GM19452 (cell line): ENCODE measurements around the gene ZDHHC1.

Experiments used
- ATAC-seq: cut with Tn5 transposase; IDR thresholded peaks from one replicate; pipeline ENCODE4 v1.9.1; 2021; ENCODE audit not compliant: unreplicated experiment

The ZDHHC1 gene

DNA sequence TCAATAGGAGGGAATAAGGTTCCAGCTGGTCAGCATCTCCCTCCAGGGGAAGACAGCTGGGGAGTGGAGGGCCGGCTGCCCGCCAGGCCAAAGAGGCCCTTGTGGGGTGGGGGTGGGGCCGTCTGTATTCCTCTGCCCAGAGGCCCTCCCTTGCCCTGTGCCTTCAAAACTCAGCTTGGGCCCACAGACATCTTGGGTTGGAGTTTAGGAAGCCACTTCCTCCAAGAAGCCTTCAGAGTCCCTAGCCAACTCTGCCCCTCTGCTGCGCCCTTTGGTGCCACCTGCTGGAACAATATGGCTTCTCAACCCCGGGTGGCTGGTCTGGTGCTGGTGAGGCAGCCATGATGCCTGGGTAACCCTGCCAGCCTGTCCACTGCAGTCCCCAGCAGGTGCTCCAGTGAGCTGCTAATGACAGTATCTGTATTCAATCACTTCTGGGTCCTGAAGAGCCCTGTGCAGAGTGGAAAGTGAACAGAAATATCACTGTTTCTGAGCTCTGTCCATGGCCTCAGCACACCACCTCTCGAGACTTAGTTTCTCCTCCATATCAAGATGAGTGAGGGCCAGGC is 31.3 kb upstream of the ZDHHC1 start:
- ATAC-seq: no peak

DNA sequence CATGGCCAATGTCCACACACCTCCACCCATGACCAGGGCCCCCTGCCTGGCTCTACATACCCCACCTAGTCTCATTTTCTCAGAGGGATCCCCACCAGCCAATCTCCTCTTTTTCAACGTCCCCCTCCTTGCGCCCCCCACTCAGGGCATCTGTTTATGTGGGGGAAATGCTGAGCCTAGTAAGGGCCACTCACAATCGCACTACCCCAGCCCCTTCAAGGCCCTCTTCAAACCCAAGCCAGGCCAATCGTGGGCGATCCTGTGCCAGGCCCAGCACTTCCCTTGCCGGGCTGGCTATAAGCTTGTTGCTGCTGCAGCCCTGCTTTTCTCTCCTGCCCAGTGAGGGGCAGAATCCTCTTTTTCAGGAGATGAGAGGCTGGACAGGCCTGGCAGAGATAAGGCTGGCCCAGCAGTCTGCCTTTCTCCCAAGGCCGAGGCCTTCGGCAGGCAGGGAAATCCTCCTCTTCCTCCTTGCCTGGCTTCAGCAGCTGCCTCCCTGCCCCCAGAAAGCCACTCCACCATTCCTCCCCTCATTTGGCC is 30.8 kb upstream of the ZDHHC1 start:
- ATAC-seq: no peak

DNA sequence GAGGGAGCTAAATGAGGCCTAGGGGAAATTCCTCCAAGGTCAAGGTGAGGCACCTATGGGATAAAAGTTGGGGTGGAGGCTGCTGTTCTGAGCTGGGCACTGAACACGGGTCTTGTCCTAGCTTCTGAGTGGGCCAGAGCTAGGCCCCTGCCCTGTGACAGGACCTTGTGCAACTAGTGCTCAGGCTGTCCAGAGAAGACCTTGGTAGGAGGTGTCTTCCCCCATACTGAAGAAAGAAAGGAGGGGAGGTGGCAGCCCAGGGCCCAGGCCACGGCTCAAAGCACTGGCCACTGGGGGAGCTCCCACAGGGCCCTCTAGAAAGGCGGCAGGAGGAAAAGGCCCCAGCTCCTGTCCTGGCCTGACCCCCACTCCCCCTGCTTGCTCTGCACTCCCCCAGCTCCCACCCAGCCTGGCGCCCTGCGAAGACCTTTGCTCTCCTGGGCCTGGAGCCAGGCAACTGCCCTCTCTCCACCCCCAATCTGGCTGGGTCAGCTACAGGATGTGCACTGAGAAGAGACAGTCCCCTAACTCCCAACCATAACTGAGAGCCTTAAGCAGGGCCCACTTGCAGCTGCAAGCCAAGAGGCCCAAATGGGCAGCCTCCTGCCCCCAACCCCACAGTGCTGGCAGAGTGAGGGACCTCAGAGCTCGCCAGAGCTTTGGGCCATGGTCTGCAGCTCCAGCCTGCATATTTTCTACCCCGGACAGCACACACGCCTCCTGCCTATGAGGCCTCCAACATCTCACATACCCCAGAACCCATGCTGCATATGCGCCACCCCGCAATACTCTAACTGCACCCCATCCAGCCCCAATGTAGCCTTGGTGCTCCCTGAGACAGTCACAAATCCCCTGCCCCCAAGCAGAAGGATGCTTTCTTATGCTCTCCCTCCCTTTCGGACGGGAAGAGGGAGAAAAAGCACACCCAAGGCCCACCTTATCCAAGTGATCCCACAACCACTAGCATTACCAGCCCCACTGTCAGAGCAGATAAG is 29.9 kb upstream of the ZDHHC1 start:
- ATAC-seq: no peak

DNA sequence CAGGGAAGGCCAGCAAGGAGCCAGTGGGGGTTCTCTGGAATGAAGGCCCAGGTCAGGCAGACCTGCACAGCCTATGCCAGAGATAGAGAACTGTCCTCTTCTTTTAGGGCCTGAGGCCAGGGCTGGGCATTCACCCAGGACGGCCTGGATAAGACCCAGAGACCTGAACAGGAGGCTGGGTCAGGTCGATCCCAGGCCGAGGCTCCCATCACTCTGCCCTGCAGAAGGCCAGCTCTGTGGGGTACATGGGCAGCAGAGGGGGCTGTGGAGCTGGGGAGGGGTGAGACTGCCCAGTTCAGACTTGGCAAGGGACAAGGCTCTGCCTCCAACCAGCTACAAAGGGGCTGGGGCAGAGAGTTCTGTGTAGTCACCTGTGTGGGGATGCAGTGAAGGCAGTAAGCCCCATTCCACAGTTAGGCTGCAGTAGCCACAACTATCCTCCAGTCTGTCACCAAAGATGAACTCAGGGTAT is 29.2 kb upstream of the ZDHHC1 start:
- ATAC-seq: no peak

DNA sequence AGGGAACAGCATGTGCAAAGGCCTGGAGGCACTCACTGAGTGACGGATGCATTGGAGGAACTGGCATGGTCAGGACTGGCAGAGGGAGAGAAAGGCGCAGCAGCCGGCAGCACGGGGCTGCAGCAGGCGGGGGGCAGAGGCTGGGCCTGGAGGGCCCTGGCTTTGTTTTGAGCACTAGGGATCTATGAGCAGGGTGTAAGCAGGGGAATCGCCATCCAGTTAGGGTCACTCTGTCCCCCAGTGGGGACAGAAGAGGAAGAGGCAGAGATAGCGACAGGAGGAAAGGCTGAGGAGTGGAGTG is 28.8 kb upstream of the ZDHHC1 start:
- no peak for ATAC-seq

DNA sequence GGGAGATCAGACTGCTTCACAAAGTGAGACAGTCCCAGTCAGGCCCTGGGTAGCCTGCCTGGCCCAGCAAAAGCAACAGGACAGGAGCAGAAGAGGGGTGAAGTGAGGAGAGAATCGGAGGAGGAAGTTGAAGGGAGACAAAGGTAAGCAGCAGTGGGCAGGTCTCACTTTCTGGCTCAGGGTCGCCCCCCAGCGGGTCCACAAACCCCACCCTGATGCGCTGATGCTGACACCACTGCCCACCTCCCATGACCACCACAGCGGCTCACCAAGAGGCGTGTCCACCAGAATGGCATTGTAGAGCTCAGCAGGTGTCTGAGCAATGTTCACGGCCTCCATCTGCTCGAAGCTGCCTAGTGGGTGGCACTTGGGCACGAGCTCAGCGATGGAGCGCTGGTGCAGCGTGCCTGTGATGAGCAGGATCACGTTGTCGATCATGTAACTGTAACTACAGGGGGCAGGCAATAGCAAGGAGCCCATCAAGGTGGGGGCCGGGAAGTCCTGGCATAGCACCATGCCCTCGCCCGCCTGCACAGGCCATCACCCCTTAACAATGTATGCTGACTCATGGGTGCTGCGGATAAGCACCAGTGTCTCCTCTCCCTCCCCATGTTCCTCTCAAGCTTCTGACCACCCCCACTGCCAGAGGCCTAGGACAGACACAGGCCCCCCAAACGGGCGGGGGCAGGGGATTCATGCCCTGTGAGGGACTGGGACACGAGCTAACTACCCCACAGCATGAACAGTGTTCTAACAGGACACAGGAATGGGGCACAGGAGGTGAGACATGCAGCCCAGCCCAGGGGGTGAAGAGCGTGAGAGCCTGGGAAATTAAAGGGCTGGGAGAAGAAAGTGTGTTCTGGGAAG is 28.2 kb upstream of the ZDHHC1 start:
- no peak for ATAC-seq

DNA sequence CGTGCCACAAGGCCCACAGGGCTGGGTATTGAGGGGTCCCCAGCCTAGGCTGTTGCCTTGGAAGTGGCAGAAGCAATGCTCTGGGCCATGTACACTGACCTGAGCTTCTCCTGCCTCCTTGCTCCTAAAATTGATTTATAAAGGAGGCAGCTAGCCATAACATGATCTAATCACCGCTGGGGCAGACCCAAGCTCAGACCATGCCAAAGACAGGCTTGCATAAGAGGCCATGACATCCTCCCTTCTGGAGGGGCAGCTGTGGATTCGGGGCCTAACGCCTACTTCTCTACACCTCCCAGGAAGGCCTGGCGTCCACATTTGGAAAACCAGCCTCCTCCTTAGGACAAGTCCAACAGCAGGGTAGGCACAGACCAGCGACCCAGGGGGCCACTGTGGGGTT is 27.0 kb upstream of the ZDHHC1 start:
- no peak for ATAC-seq

DNA sequence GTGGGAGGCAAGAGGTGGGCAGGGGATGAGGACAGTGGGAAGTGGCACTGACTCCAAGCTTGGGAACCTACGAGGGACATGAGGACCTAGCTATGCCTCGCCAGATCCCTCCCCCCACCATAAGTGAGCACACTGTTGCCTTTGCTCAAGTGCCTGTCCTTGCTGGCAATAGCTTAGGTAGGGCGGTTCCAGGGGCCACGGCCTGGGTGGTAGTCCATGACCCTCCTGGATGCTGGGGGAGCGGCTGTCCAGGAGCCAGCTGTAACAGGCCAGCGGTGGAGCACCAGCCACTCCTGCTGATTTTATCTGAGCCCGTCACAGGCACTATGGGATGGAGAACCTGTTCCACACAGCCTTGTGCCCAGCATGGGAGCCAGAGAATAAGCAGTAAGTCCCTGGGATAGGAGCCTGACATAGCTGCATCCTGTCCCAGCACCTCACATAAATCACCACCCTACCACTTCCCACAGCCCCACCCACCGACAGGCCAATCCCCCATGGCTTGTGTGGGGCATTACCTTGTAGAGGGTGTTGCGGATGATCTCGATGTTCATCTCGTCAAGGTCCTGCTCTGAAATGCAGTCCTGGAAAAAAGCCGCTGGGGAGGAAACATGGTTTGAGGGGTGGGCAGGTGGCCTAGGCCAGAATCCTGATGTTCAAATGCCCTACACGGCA is 26.4 kb upstream of the ZDHHC1 start:
- no peak for ATAC-seq

DNA sequence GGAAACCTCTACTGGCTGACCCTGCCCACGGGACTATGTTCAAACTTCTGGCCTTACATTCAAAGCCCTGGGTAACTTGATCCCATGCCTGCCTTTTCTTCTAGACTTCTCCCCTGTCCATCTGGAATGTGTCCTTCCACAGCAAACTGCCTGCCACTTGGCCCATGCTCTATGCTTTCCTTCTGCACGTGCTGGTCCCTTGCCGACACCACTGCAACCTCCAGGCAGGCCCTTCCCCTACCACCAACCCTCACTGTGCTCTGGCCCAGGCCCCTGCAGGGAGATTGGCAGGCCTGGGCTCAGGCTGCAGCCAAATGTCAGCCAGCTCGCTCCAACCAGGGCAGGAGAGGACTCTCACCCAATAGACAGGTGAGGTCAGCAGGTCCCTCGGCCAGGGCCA is 25.6 kb upstream of the ZDHHC1 start:
- no peak for ATAC-seq

DNA sequence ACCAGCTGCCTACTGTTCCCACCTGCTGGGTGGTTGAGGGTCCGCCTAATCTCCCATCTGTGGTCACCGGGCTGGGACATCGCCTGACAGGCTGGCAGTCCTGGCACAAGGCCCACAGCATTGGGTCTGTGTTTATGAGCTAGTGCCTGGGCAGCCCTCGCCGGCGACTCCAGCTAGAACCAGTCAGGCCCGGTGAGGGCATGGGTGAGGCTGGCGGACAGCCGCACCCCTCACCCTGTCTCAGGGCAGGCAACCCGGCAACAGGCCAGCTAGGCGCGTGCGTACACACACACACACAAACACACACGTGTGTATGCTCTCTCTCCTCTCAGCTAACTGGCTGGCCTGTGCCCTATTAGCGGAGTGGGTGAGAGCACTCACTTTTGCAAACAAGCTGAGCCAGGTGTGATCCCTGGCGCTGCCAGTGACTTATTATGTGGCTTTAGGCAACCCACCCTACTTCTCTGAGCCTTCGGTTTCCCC is 25.0 kb upstream of the ZDHHC1 start:
- ATAC-seq: no peak

DNA sequence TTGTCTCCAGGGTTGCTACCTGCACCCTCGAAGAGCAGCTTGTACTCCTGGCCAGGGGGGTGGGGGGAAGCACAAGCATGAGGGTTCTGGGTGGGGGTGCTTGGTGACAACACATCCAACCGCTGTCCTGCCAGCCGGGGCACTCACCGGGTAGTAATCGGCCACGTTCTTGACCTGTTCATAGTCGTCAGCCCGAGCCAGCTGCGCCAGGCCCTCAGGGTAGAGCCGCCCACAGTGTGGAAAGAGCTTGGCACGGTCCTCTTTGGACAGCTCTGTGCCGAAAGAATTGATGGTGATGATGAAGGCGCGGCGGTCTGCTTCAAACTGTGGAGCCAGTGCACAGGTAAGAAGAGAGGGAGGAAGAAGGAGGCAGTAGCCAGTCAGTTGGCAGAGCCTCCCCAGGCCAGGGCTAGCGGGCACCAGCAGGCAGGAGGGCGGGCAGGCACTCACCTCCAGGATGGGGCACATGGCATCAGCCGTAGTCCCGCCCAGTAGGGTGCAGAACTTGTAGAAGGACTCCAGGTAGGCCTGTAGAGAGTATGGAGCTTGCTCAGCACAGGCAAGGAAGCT is 22.6 kb upstream of the ZDHHC1 start:
- no peak for ATAC-seq

DNA sequence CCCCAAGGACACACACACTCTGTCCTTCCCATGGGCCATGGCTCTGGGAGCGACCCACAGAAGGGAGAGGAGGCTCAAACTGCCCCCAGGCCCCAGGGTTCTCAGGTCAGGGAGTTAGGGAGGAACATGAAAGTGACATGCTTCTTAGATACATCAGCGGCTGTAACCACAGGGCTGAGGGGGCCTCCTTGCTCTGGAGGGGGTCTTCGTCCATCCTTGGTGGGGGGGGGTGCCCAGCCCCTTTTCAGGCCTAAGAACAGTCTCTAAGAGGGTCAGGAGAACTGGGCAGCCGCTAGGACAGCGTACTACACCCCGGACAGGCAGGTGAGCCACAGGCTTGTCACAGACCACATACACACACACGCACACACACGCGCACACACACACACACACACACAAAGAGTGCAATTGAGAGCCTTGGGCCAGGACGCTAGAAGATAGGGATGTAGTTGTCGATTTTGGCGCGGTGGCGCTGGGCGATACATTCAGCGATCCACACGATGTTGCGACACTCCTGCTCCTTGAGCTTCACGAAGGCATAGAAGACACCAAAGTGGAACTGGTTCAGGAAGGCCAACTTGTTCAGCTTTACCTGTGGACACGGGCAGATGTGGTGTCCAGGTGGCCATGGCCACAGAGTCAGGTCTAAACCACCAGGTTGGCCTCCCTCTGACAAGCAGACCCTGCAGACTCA is 22.0 kb upstream of the ZDHHC1 start:
- ATAC-seq: no peak

DNA sequence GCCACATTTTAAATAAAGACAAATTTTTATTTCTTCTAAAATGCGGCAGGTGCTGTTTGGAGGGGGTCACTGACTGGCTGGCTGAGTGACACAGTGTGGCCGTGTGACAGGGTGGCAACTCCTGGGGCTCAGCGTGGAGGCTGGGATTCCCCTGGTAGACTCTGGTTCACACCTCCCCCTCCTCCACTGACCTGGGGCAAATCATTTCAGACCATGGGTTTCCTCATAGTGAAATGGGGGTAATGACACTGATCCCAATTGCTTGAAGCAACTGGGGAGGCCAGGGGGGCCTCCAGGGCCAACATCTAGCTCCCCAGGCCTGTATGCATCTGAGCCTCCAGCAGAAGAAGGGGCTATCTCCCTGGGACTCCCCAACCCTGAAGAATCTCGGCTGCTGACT is 21.2 kb upstream of the ZDHHC1 start:
- no peak for ATAC-seq

DNA sequence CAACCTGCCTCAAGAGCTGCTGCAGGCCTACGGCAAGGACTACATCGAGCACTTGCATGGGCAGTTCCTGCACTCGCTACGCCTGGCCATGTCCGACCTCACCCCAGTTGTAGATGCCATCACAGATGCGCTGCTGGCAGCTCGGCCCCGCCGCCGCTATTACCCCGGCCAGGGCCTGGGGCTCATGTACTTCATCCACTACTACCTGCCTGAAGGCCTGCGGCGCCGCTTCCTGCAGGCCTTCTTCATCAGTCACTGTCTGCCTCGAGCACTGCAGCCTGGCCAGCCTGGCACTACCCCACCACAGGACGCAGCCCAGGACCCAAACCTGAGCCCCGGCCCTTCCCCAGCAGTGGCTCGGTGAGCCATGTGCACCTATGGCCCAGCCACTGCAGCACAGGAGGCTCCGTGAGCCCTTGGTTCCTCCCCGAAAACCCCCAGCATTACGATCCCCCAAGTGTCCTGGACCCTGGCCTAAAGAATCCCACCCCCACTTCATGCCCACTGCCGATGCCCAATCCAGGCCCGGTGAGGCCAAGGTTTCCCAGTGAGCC is 20.4 kb upstream of the ZDHHC1 start:
- ATAC-seq: no peak

DNA sequence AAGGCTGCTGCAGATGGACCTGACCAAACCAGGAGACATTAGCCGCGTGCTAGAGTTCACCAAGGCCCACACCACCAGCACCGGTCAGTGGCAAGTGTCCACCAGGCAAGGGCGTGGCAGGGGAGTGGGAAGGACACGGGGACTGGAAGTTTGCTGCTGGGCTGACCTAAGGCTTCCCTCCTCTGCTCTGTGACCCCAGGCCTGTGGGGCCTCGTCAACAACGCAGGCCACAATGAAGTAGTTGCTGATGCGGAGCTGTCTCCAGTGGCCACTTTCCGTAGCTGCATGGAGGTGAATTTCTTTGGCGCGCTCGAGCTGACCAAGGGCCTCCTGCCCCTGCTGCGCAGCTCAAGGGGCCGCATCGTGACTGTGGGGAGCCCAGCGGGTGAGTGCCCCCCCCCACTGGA is 19.5 kb upstream of the ZDHHC1 start:
- no peak for ATAC-seq

DNA sequence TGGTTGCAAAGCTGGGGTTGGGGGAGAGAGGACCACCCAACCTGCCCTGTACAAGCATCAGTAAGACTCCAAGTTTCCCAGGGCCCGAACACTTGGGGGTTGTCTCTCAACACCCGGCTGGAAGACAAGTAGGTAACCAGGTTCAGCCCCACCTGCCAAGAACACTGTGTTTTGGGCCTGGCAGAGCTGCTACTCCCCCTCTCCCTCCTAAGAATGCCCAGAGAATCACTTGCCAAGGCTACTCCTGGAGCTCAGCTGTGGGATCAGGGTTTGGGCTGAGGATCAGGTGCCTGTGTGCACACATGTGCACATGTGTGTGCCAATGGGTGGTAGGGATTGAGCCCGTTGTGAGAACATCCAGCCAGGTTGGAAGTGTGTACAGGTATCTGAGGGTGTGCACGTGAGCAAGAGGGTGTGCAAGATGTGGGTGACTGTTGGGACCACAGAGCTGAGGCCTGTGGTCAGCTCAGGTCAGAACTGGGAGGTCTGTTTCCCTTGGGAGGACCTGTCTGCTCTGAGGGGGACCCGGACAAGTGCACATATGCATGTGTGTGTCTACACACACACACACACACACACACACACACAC is 16.9 kb upstream of the ZDHHC1 start:
- ATAC-seq: no peak

DNA sequence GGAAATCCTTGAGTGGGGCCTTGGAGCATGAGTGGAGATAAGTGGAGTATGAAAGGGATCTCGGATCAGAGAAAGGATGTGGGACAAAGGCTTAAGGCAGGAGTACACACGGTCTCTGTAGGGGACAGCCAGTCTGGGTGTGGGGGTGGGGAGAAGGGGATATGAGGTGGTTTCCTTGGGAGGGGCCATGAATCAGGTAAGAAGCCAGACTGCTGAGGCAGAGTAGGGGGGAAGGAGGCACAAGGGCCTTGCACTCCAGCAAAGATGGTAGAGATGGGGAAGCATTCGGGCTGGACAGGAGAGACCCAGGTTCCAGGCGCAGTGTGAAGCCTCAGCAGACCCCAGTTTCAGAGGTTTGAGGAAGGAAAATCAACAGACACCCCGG is 16.2 kb upstream of the ZDHHC1 start:
- no peak for ATAC-seq

DNA sequence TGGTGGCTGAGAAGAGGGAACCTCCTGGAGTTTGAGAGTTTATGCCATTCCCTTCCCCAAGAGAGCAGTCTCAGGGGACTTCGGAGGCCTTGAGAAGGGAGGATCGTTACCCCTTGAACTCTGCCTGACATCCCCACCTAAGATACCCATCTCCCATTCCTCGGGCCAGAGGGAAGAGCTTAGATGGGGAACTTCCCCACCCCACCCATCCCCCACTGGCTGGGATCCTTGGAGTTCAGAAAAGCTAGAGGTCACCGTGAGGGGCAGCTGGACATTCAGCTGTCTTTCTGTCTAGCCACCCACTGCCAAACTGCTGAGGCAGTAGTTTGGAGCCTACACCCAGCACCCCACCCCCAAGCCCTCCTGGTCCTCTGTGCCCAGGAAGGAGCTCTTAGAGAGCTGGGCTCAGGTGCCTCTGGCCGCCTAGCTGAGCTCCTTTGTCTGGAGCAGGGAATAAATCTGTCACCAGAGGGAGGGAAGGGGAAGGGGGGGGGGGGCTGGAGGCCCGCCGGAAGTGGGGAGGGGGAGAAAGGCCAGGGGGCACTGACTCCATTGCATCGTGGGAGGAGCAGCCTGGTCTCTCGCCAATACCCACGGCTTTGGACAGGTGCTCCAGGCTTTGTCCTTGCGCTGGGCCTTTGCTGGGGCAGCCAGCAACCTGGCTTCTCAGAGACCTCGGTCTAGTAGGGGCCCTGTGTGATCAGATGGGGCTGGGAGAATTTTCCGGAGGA is 15.7 kb upstream of the ZDHHC1 start:
- ATAC-seq: no peak
